Astrocyte of the hippocampus (primary cell): ENCODE data around the gene B3GALNT1.

Experiments used
- DNase-seq: peaks from one replicate; pipeline ENCODE4 v3.0.0; 2011; ENCODE audit warnings: low read depth, low spot score

The B3GALNT1 gene

GRCh38 chr3:161081633-161082032, 23.5 kb downstream of the B3GALNT1 start:
- no peak for DNase-seq

DNA sequence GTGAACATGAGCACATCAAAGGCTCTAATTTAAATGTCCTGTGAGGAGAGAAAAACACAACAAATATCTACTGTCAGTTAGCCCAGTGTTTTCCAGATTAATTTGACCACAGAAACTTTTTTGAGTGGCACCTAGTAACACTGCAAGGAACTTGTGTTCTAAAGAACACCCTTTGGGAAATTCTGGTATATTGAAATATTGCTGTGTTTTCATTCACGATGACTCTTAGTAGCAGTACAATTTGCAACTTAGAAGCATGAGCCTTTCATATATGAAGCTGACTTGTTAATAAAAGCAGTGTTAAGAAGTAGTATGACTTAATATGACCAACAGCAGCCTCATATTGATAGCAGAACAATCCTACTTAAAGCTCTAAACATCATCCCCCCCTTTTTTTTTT, 32.0 kb downstream of the B3GALNT1 start:
- DNase-seq = no peak

GRCh38 chr3:161072751-161073150, 32.4 kb downstream of the B3GALNT1 start:
- no peak for DNase-seq

- no peak for DNase-seq
Observed at GRCh38 chr3:161072211-161072621, 32.9 kb downstream of the B3GALNT1 start.

GRCh38 chr3:161070980-161071663, 34.0 kb downstream of the B3GALNT1 start:
- DNase-seq = no peak

DNA sequence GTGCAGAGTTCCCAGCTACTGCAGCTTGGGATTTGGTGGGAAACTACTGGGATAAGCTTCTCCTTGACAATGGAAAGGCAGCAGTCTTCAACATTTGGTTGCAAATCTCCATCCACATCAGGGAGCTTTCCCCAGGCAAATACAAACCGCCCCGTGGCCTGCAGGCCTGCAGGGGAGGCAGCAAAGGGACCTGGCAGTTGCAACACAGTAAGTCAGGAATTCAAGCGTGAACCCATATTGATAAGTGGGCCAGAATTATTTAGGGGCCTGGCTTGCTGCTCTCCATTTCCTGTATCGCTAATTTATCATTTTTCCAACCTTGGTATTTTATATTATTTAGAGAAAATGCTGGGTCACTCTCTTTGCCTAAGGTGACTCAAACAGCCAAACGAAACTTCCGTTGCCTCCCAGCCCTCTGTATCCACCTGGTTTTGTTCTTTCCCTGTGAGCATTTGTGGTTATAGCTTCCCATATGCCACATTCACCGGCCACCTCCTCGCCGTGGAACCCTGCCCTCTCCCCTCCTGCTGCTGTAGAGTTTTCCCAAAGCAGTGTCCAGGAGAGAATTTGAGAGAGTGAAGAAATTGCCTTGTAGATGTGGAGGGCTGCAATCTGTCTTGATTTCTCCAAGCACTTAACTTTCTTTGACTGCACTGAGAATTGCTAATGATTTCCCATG, 34.8 kb downstream of the B3GALNT1 start:
- no peak for DNase-seq

- peak; percentile 87 for DNase-seq
Observed at GRCh38 chr3:161069511-161070251, 35.5 kb downstream of the B3GALNT1 start.

DNA sequence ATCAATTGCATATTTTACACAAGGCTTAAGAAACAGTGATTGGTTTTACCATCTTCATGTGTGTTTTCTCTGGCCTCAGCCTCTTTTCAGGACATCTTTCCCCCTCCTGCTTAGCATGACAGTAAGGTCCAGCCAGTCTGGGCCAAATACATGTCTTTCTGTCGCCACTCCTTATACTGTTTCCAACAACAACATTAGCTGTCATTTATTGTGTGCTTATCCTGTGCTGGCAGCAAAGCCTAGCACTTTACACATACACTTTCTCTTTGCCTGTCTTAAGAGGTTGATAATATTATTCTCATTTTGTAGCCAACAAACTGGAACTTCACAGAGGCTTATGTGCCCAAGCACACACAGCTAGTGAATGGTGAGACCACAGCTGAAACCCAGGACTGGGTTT, 37.8 kb downstream of the B3GALNT1 start:
- DNase-seq = peak; percentile 15

DNA sequence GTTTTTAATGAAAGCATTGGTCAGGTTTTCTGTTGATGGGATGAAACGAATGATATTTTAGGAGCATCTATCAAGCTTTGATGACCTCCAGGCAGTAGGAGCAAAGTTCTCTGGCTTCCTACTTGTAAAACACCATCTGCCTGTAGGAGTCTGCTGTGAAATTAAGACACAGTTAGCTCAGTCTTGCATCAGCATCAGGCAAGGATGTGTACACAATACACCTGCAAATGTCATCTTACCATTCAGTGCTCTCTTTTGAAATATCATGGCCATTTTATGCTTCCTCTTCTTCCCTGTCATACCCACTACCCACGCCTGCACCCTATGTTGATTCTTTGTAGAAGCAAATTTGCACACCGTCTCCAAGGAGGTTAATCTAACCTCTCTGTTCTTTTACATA, 38.2 kb downstream of the B3GALNT1 start:
- no peak for DNase-seq

DNA sequence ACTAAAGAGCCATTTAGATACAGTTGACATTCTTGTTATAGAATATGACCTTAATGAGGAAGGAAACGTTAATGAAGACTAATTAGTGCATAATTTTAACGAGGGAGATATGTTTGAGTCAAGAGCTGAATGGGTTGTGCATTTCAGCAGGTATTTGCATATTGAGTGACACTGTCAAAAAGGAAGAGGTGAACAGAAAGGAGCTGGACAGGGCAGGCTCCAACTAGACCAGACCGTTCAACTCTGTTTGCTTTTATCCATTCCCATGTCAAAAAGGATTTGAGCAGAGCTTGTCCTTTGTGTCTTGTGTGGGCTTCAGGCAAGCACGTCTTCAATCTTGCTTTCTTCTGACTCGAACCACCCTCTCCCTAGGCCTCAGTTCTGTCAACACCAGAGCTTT, 40.7 kb downstream of the B3GALNT1 start:
- no peak for DNase-seq

GRCh38 chr3:161054860-161055604, 50.1 kb downstream of the B3GALNT1 start:
- no peak for DNase-seq

- no peak for DNase-seq
Observed at GRCh38 chr3:161051856-161052255, 53.3 kb downstream of the B3GALNT1 start.

DNA sequence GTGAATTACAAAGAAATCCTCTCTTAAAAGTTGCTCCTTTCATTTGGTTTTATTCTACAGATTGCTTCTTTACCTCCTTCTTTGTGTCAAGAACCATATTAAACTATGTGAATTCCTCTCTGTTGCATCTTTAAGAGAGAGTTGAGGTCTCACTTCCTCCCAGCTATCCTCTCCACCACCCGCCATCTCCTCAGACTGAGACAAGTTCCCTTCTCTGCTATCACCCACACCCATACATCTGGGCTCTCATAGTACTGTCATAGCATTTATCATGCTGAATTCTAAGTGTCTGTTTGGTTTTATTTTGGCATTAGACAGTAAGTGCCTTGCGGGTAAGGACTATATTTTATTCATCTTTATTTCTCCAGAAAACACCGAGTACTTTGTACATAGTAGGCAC, 54.2 kb downstream of the B3GALNT1 start:
- DNase-seq = no peak

- DNase-seq = no peak
Observed at GRCh38 chr3:161049683-161050248, 55.4 kb downstream of the B3GALNT1 start.

GRCh38 chr3:161043336-161044035, 61.7 kb downstream of the B3GALNT1 start:
- no peak for DNase-seq

- DNase-seq = peak; percentile 92
Observed at GRCh38 chr3:161042023-161042501, 63.1 kb downstream of the B3GALNT1 start.

DNA sequence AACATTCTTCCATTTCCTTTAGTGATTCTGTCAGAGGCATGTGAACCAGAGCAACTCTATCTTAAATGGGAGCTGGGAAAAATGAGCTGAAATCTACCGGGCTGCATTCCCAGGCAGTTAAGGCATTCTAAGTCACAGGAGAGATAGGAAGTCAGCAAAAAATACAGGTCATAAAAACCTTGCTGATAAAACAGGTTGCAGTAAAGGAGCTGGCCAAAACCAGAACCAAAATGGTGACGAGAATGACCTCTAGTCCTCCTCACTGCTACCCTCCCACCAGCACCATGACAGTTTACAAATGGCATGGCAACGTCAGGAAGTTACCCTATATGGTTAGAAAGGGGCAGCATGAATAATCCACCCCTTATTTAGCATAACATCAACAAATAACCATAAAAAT, 66.4 kb downstream of the B3GALNT1 start:
- peak; percentile 59 for DNase-seq

GRCh38 chr3:161035711-161036110, 69.4 kb downstream of the B3GALNT1 start:
- peak; percentile 86 for DNase-seq

DNA sequence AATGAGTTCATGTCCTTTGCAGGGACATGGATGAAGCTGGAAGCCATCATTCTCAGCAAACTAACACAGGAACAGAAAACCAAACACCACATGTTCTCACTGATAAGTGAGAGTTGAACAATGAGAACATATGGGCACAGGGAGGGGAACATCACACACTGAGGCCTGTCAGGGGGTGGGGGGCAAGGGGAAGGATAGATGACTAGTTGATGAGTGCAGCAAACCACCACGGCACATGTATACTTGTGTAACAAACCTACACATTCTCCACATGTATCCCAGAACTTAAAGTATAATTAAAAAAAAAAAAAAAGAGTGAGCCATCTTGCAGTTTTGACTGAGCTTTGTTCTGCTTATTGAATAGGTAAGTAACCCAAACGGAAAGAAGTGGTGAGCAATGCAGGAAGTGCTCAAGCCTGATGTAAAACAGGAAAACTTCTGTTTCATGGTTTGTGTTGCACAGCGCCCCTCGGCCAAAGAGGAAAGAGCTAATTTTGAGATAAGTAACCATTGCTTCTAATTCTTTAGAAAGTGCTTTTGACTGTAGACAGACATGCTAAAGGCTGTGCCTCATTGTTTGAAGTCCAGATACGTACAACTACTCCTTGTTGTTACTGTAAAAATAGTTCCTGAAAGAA, 70.1 kb downstream of the B3GALNT1 start:
- peak; percentile 54 for DNase-seq
